ENCODE measurements around the gene LEMD3.

The LEMD3 gene

DNA sequence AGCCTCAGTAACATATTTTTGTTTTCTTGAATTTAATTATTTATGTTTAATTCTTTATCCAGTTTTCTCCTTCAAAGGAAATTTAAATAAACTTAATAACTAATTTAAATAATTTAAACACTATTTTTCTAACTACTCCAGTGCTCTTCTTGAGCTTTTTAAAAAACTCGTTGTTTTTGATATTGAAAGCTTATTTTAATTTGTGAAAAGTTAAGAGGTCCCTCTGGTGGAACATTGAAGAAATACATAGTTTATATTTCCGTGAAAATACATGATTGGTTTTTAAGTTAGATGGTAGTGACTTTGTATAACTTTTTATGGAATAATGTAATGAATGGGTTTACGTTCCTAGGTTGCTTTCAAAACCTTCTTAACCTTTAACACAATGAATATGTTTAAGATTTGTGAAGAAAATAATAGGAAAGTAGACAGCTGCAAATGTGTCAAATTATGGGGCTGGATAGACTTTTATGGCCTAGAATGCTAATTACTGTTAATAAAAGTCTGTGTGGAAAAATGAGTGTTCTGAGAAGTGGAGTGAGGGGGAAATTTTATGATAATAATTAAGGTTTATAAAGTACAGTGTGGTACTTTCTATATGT is 63.2 kb downstream of the LEMD3 start:
- peak; percentile 44 for TF ChIP-seq CTCF (IDR thresholded peaks at IDR 0.05; ENCODE audit: insufficient read depth, missing control alignments)
- DNase-seq (ENCODE audit: insufficient read length, low spot score), result no peak
- peak; percentile 11 for FAIRE-seq

- TF ChIP-seq CTCF (IDR thresholded peaks at IDR 0.05; ENCODE audit: insufficient read depth, missing control alignments), result no peak
- no peak for FAIRE-seq
- DNase-seq (ENCODE audit: insufficient read length, low spot score), result no peak
Measured at GRCh38 chr12:65237153-65237552, 67.8 kb downstream of the LEMD3 start.

- no peak for TF ChIP-seq CTCF (IDR thresholded peaks at IDR 0.05; ENCODE audit: insufficient read depth, missing control alignments)
- DNase-seq (ENCODE audit: insufficient read length, low spot score), result no peak
- no peak for FAIRE-seq
Measured at GRCh38 chr12:65238609-65239008, 69.2 kb downstream of the LEMD3 start.

GRCh38 chr12:65248656-65249633 is 79.6 kb downstream of the LEMD3 start:
- no peak for DNase-seq (ENCODE audit: insufficient read length, low spot score)
- TF ChIP-seq CTCF (IDR thresholded peaks at IDR 0.05; ENCODE audit: insufficient read depth, missing control alignments), result no peak
- no peak for FAIRE-seq

DNA sequence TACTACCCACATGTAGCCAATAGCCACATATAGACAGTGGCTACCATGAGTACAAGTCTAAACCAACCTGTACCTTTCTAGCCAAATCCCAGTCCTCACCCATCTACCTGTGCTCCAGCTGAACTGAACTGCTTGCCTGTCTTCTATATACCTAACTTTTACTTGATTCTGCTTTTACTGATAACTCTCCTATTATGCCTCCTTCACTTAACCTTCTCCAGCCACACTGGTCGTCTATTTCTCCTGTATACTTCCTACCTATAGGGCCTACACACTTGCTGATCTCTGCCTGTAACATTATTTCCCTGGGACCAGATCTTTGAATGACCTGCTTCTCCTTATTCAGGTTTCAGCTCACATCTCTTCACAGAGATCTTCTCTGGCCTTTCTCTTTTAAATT is 83.1 kb downstream of the LEMD3 start:
- no peak for TF ChIP-seq CTCF (IDR thresholded peaks at IDR 0.05; ENCODE audit: insufficient read depth, missing control alignments)
- FAIRE-seq (no peak), DNase-seq (ENCODE audit: insufficient read length, low spot score) (no peak)

DNA sequence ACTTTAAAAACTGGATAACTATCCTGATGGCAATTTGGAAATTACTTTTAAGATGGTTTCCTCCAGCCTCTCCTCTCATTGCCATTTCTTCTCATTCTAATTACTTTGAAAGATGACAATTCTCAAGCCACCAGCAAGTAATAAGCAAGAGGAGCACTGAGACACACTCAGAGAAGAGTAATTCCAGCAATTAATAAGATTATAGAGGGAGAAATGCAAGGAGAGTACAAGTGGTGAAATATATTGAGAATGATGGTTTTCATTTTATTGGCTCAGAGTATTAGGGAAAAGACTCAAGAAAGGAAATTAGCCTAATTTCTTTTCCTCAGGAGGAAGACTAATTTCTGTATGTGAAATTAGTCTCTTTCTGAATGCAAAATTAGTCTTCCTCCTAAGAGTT is 88.6 kb downstream of the LEMD3 start:
- DNase-seq (ENCODE audit: insufficient read length, low spot score), result no peak
- no peak for FAIRE-seq

More for the DNA sequence above, 88.6 kb downstream of the LEMD3 start:
- no peak for TF ChIP-seq CTCF (IDR thresholded peaks at IDR 0.05; ENCODE audit: insufficient read depth, missing control alignments)

Data from D721Med (cell line).